CD4-positive, alpha-beta T cell (primary cell): ENCODE data around the gene NEO1. TPM values are rescaled to one million over a fixed set of nuclear protein-coding genes. Genes with fewer than 3 reads are reported as not detected.

Experiments
- ATAC-seq: fragments of 200-7000 bp; cut with Tn5 transposase; one replicate; pipeline ENCODE4 v1.10.0; 2022; ENCODE audit warnings: mild to moderate bottlenecking; ENCODE audit not compliant: poor library complexity
- CTCF ChIA-PET: fragments of 350-600 bp; sonication (Branson Sonifier 250); formaldehyde crosslinking; loops from one replicate; lab custom pipeline; 2021; ENCODE audit warnings: antibody characterized with exemption, inconsistent platforms; lab: Charles Lee
- POLR2A ChIA-PET: fragments of 350-600 bp; sonication (Branson Sonifier 250); formaldehyde crosslinking; loops from one replicate; lab custom pipeline; 2021; ENCODE audit warnings: antibody characterized with exemption, inconsistent platforms; lab: Charles Lee
- DNase-seq, 14 experiments: peaks; one replicate each; pipeline ENCODE4 v3.0.0-alpha.2; 2013 to 2020; ENCODE audit warnings: mixed read lengths in 2 of 14
- H3K27ac ChIP-seq, 2 donors: one replicate each; pipeline versions ENCODE4 v1.5.1 to v1.7.0; 2013; ENCODE audit warnings: low read length in 2 of 2, low read depth in 1 of 2, mild to moderate bottlenecking in 1 of 2
- H3K27me3 ChIP-seq, 2 experiments: 1 replicate in 1 of 2; 2 replicates in 1 of 2; pipeline versions ENCODE4 v1.6.1 to v1.7.0; 2013; ENCODE audit warnings: low read length in 2 of 2, control low read depth in 1 of 2, mild to moderate bottlenecking in 1 of 2, moderate library complexity in 1 of 2; ENCODE audit not compliant: insufficient read depth in 2 of 2, control insufficient read depth in 1 of 2
- H3K36me3 ChIP-seq: one replicate; pipeline ENCODE4 v1.6.1; 2013; ENCODE audit warnings: low read length, control low read depth; ENCODE audit not compliant: insufficient read depth
- H3K4me1 ChIP-seq: one replicate; pipeline ENCODE4 v1.6.1; 2013; ENCODE audit warnings: low read length, control low read depth; ENCODE audit not compliant: insufficient read depth
- H3K4me3 ChIP-seq: one replicate; pipeline ENCODE4 v1.5.1; 2013; ENCODE audit warnings: mild to moderate bottlenecking, low read length, moderate library complexity
- H3K9me3 ChIP-seq, 2 experiments: 1 replicate in 1 of 2; 2 replicates in 1 of 2; pipeline versions ENCODE4 v1.6.1 to v1.7.0; 2013; ENCODE audit warnings: low read length in 2 of 2, mild to moderate bottlenecking in 2 of 2, control low read depth in 1 of 2, moderate library complexity in 1 of 2; ENCODE audit not compliant: control insufficient read depth in 1 of 2, insufficient read depth in 1 of 2
- H3K27ac Mint-ChIP-seq: one replicate; pipeline ENCODE4 v1.8.0; 2020; ENCODE audit warnings: mixed read lengths
- H3K27me3 Mint-ChIP-seq: one replicate; pipeline ENCODE4 v1.8.0; 2021; ENCODE audit warnings: mixed read lengths
- H3K36me3 Mint-ChIP-seq: one replicate; pipeline ENCODE4 v1.8.0; 2021; ENCODE audit warnings: low read depth, mixed read lengths
- H3K4me1 Mint-ChIP-seq: one replicate; pipeline ENCODE4 v1.8.0; 2021; ENCODE audit warnings: low read depth, mixed read lengths
- H3K4me3 Mint-ChIP-seq: one replicate; pipeline ENCODE4 v1.8.0; 2020; ENCODE audit warnings: mild to moderate bottlenecking, mixed read lengths
- H3K9me3 Mint-ChIP-seq: one replicate; pipeline ENCODE4 v1.8.0; 2020; ENCODE audit warnings: mixed read lengths
- CTCF ChIP-seq: fragments of 200-600 bp; IDR thresholded peaks from one replicate; pipeline ENCODE4 v1.8.0; 2022; ENCODE audit warnings: antibody characterized with exemption, mild to moderate bottlenecking
- intact Hi-C, 2 experiments: fragments of 100-400 bp; cut with DNase I in 1 of 2; cut with micrococcal nuclease in 1 of 2; formaldehyde crosslinking; loops; one replicate each; pipeline versions ENCODE4 v1.15.1 to v1.9.0; 2023 to 2025; cut with DNase I, micrococcal nuclease
- total RNA-seq, 174 experiments: library from RNA in 2 of 174; stranded (reverse) in 2 of 174; gene quantifications; one replicate each; pipeline ENCODE4 v1.2.3 and lab custom pipeline; 2021 to 2026

Gene NEO1
- total RNA-seq, 2 experiments from 2014 or later: 6.0 to 8.0 TPM

GRCh38 chr15:73284090-73284716 lies 231.9 kb downstream of the NEO1 start:
- Mint-ChIP-seq H3K4me1 (no peaks in the 10 kb centered on the region), H3K27me3 (no peaks in the 10 kb centered on the region), H3K4me3 (no peak overlapping the region), H3K27ac (no peak overlapping the region), H3K9me3 (no peaks in the 10 kb centered on the region), H3K36me3 (peaks cover 47% of the 10 kb centered on the region)
- Histone ChIP-seq H3K27me3 (no peaks in the 10 kb centered on the region), H3K27ac (no peak overlapping the region), H3K4me1 (no peaks in the 10 kb centered on the region), H3K36me3 (peaks cover 6% of the 10 kb centered on the region), H3K9me3 (no peaks in the 10 kb centered on the region), H3K4me3 (no peak overlapping the region)
- peak in 2 of 14 experiments; percentile 3 to 19 for DNase-seq
- intact Hi-C loops: no loop called here
- no peak for ATAC-seq
- ChIA-PET POLR2A (no interaction called here), CTCF (no interaction called here)
- no peak for TF ChIP-seq CTCF

- no peak for ATAC-seq
- Histone ChIP-seq H3K36me3 (peaks cover 6% of the 10 kb centered on the region), H3K27ac (no peak overlapping the region), H3K9me3 (no peaks in the 10 kb centered on the region), H3K4me3 (no peak overlapping the region), H3K4me1 (no peaks in the 10 kb centered on the region), H3K27me3 (no peaks in the 10 kb centered on the region)
- TF ChIP-seq CTCF: no peak
- POLR2A ChIA-PET: no interaction called here
- H3K4me3 Mint-ChIP-seq: no peak overlapping the region
- CTCF ChIA-PET: interaction anchor here (0.6 kb wide), 1 partner anchor 404 kb away, joined by 3 read pairs; no protein-coding TSS in a partner anchor
- no peak for DNase-seq
- H3K4me1 Mint-ChIP-seq: no peaks in the 10 kb centered on the region
- H3K27ac Mint-ChIP-seq: no peak overlapping the region
- H3K9me3 Mint-ChIP-seq: no peaks in the 10 kb centered on the region
- H3K27me3 Mint-ChIP-seq: no peaks in the 10 kb centered on the region
- intact Hi-C loops: no loop called here
- H3K36me3 Mint-ChIP-seq: peaks cover 49% of the 10 kb centered on the region
Measured at GRCh38 chr15:73286311-73286710, 234.0 kb downstream of the NEO1 start.

GRCh38 chr15:73287019-73287418 lies 234.8 kb downstream of the NEO1 start:
- ChIA-PET CTCF (interaction anchor here (0.6 kb wide), 1 partner anchor 405 kb away, joined by 3 read pairs; no protein-coding TSS in a partner anchor), POLR2A (no interaction called here)
- H3K36me3 ChIP-seq: peaks cover 6% of the 10 kb centered on the region
- H3K27me3 ChIP-seq: no peaks in the 10 kb centered on the region
- no peak overlapping the region for H3K4me3 ChIP-seq
- H3K4me3 Mint-ChIP-seq: no peak overlapping the region
- H3K9me3 Mint-ChIP-seq: no peaks in the 10 kb centered on the region
- no peak for TF ChIP-seq CTCF
- no peaks in the 10 kb centered on the region for H3K4me1 Mint-ChIP-seq
- H3K4me1 ChIP-seq: no peaks in the 10 kb centered on the region
- peak in 2 of 14 experiments; percentile 11 to 14 for DNase-seq
- intact Hi-C loops: no loop called here
- no peaks in the 10 kb centered on the region for H3K27me3 Mint-ChIP-seq
- H3K36me3 Mint-ChIP-seq: peaks cover 49% of the 10 kb centered on the region
- no peak for ATAC-seq
- no peaks in the 10 kb centered on the region for H3K9me3 ChIP-seq
- no peak overlapping the region for H3K27ac ChIP-seq
- no peak overlapping the region for H3K27ac Mint-ChIP-seq
